ENCODE measurements around the gene CPE. TPM values are rescaled to one million over a fixed set of nuclear protein-coding genes. Genes with fewer than 3 reads are reported as not detected.

Gene CPE
- polyA plus RNA-seq, 1 of the 3 experiments (the other 2 are of a cell fraction): 18.2 TPM

DNA sequence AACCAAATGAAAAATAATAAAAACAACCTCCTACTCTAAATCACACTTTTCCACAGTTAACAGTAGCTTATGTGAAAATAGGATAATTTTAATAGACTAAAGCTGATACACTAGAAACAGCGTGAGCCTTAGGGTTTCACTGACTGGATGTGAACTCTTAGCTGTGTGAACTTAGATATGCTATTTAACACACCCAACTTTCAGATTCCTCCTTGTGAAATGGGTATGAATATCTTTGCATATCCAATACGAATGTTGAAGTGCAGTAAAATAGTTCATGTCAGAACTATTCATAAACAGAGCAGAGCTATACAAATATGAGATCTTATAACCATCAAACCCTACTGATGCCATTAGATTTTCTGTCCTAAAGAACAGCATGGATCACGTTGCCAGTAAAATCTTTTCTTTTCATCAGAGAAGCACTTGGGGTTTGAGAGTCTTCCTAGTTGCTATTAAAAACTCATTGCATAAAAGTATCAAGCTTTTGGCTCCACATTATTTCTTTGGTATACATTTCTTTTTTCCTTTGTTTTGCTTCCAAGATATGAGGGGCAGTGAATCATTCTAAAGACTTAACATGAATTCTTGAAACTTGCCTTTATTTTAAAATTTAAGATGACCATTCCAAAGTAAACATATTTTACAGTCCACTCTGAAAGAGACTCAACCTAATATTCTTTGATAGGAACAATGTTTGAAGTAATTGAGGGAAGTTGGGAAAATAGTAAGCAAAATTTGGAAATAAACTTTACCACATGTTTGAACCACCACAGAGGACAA is 102.4 kb downstream of the CPE start:
- no peaks in the 10 kb centered on the region for H3K36me3 ChIP-seq (replicated peaks in 1 of 2; ENCODE audit: control insufficient read depth in 1 of 2, insufficient read depth in 2 of 2, low read length in 1 of 2)
- 40% methylated on average over 3 of the region's 3 CpGs for WGBS (ENCODE audit: low lambda C conversion rate)
- H3K79me2 ChIP-seq (ENCODE audit: insufficient read depth): no peaks in the 10 kb centered on the region
- no peaks in the 10 kb centered on the region for H4K20me1 ChIP-seq (ENCODE audit: insufficient read depth)
- no peak overlapping the region for H3K4me2 ChIP-seq
- no peak overlapping the region for H3K9ac ChIP-seq
- CTCF ChIA-PET: interaction anchor here (0.9 kb wide), 1 partner anchor 12 kb away, joined by 3 read pairs; no protein-coding TSS in a partner anchor
- H3K27ac ChIP-seq (ENCODE audit: low read depth in 2 of 2, low read length in 1 of 2): no peak overlapping the region
- no peaks in the 10 kb centered on the region for H3F3A ChIP-seq (replicated peaks; ENCODE audit: insufficient read depth)
- H3K9me3 ChIP-seq: no peaks in the 10 kb centered on the region
- no peaks in the 10 kb centered on the region for H3K27me3 ChIP-seq (ENCODE audit: insufficient read depth)
- POLR2A ChIA-PET: no interaction called here
- H3K4me1 ChIP-seq (ENCODE audit: control insufficient read depth in 1 of 2, insufficient read depth in 2 of 2, low read depth in 1 of 2, low read length in 1 of 2): no peaks in the 10 kb centered on the region; a peak in 1 of 4 replicates
- H2AFZ ChIP-seq (ENCODE audit: low read depth): no peak overlapping the region
- TF ChIP-seq RXRA (IDR thresholded peaks at IDR 0.05; ENCODE audit: borderline replicate concordance, low read depth) (no peak), EZH2phosphoT487 (IDR thresholded peaks at IDR 0.05; ENCODE audit: borderline replicate concordance, low read depth) (no peak), SMC3 (IDR thresholded peaks at IDR 0.05; ENCODE audit: low read depth, low read length) (no peak), RCOR1 (IDR thresholded peaks at IDR 0.05; ENCODE audit: low read length) (no peak), TEAD4 (IDR thresholded peaks at IDR 0.05; ENCODE audit: borderline replicate concordance, insufficient read depth) (no peak), RAD21 (IDR thresholded peaks at IDR 0.05; ENCODE audit: low read length) (no peak), EP300 (IDR thresholded peaks at IDR 0.05; ENCODE audit: borderline replicate concordance in 1 of 2, low read depth in 1 of 2, low read length in 1 of 2) (no peak), JUND (IDR thresholded peaks at IDR 0.05) (no peak), FOXM1 (IDR thresholded peaks at IDR 0.05; ENCODE audit: low read depth) (no peak), RFX5 (IDR thresholded peaks at IDR 0.05; ENCODE audit: low read length) (no peak)
- TF ChIP-seq, protein P1, sequence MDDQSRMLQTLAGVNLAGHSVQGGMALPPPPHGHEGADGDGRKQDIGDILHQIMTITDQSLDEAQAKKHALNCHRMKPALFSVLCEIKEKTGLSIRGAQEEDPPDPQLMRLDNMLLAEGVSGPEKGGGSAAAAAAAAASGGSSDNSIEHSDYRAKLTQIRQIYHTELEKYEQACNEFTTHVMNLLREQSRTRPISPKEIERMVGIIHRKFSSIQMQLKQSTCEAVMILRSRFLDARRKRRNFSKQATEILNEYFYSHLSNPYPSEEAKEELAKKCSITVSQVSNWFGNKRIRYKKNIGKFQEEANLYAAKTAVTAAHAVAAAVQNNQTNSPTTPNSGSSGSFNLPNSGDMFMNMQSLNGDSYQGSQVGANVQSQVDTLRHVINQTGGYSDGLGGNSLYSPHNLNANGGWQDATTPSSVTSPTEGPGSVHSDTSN (IDR thresholded peaks at IDR 0.05): no peak
- TF ChIP-seq, protein P2, sequence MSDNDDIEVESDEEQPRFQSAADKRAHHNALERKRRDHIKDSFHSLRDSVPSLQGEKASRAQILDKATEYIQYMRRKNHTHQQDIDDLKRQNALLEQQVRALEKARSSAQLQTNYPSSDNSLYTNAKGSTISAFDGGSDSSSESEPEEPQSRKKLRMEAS (IDR thresholded peaks at IDR 0.05; ENCODE audit: low read depth): no peak
- TF ChIP-seq, protein P3, sequence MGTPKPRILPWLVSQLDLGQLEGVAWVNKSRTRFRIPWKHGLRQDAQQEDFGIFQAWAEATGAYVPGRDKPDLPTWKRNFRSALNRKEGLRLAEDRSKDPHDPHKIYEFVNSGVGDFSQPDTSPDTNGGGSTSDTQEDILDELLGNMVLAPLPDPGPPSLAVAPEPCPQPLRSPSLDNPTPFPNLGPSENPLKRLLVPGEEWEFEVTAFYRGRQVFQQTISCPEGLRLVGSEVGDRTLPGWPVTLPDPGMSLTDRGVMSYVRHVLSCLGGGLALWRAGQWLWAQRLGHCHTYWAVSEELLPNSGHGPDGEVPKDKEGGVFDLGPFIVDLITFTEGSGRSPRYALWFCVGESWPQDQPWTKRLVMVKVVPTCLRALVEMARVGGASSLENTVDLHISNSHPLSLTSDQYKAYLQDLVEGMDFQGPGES (IDR thresholded peaks at IDR 0.05; ENCODE audit: low read depth, low read length): no peak
- TF ChIP-seq, protein P4, sequence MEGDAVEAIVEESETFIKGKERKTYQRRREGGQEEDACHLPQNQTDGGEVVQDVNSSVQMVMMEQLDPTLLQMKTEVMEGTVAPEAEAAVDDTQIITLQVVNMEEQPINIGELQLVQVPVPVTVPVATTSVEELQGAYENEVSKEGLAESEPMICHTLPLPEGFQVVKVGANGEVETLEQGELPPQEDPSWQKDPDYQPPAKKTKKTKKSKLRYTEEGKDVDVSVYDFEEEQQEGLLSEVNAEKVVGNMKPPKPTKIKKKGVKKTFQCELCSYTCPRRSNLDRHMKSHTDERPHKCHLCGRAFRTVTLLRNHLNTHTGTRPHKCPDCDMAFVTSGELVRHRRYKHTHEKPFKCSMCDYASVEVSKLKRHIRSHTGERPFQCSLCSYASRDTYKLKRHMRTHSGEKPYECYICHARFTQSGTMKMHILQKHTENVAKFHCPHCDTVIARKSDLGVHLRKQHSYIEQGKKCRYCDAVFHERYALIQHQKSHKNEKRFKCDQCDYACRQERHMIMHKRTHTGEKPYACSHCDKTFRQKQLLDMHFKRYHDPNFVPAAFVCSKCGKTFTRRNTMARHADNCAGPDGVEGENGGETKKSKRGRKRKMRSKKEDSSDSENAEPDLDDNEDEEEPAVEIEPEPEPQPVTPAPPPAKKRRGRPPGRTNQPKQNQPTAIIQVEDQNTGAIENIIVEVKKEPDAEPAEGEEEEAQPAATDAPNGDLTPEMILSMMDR (IDR thresholded peaks at IDR 0.05): no peak
- TF ChIP-seq, protein P5, sequence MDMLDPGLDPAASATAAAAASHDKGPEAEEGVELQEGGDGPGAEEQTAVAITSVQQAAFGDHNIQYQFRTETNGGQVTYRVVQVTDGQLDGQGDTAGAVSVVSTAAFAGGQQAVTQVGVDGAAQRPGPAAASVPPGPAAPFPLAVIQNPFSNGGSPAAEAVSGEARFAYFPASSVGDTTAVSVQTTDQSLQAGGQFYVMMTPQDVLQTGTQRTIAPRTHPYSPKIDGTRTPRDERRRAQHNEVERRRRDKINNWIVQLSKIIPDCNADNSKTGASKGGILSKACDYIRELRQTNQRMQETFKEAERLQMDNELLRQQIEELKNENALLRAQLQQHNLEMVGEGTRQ (IDR thresholded peaks at IDR 0.05; ENCODE audit: borderline replicate concordance, low read depth, low read length): no peak
- TF ChIP-seq, protein P6, sequence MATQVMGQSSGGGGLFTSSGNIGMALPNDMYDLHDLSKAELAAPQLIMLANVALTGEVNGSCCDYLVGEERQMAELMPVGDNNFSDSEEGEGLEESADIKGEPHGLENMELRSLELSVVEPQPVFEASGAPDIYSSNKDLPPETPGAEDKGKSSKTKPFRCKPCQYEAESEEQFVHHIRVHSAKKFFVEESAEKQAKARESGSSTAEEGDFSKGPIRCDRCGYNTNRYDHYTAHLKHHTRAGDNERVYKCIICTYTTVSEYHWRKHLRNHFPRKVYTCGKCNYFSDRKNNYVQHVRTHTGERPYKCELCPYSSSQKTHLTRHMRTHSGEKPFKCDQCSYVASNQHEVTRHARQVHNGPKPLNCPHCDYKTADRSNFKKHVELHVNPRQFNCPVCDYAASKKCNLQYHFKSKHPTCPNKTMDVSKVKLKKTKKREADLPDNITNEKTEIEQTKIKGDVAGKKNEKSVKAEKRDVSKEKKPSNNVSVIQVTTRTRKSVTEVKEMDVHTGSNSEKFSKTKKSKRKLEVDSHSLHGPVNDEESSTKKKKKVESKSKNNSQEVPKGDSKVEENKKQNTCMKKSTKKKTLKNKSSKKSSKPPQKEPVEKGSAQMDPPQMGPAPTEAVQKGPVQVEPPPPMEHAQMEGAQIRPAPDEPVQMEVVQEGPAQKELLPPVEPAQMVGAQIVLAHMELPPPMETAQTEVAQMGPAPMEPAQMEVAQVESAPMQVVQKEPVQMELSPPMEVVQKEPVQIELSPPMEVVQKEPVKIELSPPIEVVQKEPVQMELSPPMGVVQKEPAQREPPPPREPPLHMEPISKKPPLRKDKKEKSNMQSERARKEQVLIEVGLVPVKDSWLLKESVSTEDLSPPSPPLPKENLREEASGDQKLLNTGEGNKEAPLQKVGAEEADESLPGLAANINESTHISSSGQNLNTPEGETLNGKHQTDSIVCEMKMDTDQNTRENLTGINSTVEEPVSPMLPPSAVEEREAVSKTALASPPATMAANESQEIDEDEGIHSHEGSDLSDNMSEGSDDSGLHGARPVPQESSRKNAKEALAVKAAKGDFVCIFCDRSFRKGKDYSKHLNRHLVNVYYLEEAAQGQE (IDR thresholded peaks at IDR 0.05; ENCODE audit: low read depth, low read length): no peak
- TF ChIP-seq, protein P7, sequence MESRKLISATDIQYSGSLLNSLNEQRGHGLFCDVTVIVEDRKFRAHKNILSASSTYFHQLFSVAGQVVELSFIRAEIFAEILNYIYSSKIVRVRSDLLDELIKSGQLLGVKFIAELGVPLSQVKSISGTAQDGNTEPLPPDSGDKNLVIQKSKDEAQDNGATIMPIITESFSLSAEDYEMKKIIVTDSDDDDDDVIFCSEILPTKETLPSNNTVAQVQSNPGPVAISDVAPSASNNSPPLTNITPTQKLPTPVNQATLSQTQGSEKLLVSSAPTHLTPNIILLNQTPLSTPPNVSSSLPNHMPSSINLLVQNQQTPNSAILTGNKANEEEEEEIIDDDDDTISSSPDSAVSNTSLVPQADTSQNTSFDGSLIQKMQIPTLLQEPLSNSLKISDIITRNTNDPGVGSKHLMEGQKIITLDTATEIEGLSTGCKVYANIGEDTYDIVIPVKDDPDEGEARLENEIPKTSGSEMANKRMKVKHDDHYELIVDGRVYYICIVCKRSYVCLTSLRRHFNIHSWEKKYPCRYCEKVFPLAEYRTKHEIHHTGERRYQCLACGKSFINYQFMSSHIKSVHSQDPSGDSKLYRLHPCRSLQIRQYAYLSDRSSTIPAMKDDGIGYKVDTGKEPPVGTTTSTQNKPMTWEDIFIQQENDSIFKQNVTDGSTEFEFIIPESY (IDR thresholded peaks at IDR 0.05; ENCODE audit: borderline replicate concordance, low read depth): no peak
- no peaks in the 10 kb centered on the region for H3K9me2 ChIP-seq
- no peak overlapping the region for H3K4me3 ChIP-seq (ENCODE audit: low read depth in 2 of 2, low read length in 1 of 2)
- no peak for DNase-seq
